Activated CD4-positive, alpha-beta T cell treated with anti-CD3 and anti-CD28 coated beads for 48 hours (primary cell): ENCODE measurements around the gene MYO18B.
A peak's percentile ranks its signal among the peaks of the same experiment; 100 is the strongest.
"Not testable (repeated sequence)": the region's sequence is repeated elsewhere in the genome, so short reads cannot be mapped to it uniquely, and the experiment has no call there.

Experiments used
- DNase-seq: peaks from one replicate; pipeline ENCODE4 v3.0.0-alpha.2; 2020

MYO18B gene

GRCh38 chr22:25741692-25742626, at the start of gene MYO18B:
Gene MYO18B (plus strand): TSS chr22:25742188. CDS start chr22:25761093, 18,905 bp downstream.
- no peak for DNase-seq

GRCh38 chr22:25692397-25693267, 49.4 kb upstream of the MYO18B start:
- no peak for DNase-seq

GRCh38 chr22:25693268-25693565, 48.8 kb upstream of the MYO18B start:
- no peak for DNase-seq

DNA sequence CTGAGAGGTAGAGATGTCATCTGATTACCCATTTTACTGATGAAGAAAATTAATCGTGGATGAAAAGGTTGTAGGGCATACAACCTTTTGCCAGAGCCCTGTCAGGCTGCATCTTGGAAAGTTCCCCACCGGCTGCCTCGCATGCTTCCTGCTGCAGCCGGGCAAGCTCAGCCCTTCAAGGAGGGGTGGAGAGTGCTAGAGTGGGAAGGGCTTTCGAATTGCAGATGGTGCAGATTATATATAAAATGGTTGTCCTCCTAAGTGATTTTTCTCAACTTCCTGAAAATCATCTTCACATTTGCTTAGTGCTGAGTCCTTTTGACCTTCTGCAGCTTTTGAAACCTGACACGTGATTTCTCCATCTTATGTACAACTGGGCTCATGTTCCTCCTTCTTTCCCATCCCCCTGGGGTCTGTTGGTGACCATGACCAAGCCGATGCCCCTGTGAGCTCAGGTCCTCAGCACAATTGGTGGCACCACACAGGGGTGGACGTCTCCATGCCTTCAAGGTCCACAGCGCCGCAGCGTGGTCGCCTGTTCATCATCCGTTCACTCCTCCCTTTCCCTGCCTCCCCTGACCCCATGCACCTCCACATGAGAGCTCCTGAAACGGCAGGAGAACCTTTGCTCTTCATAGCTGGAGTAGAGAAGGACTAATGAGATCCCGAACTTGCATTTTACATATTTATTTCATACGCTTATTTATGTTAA, 47.6 kb upstream of the MYO18B start:
- DNase-seq: no peak

DNA sequence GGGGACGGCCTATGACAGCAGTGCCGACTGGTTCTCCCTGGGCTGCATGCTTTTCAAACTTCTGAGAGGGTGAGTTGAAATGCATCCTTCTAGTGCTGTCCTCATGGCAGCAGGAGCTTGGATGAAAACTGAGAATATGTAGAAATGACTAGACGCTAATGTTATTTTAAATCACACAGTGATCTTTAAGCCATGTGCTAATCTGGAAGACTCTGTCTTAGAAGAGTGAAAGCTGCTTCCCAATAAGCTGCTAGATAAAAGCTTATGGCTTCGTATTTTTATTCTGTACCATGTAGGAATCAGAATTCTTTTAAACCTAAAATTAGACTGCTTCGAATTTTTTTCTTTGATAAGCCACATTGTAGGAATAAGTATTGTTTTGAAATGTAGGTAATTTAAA, 46.8 kb upstream of the MYO18B start:
- DNase-seq: no peak

- no peak for DNase-seq
Observed at GRCh38 chr22:25696763-25697162, 45.2 kb upstream of the MYO18B start.

DNA sequence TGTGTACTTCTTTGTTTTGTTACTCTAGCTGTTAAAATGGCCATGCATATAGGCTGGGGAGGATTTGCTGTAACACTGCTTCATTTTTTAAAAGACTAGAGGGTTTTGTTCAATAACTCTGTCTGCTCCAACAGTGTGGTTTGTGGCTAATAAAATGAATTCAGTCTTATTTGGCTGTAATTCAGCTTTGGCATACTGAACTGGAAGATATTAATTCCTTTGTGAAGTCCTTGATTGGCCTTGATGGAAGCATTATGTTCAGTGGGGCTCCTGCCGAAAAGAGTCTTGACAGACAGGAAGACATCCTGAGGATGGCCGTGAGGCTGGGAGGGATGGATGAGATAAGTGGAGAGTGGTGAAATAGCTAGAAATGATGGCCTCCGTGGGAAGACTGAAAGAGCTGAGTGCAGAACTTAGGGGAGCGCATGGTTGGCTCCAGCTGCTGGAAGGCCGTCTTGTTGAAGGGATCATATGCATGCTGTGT, 44.8 kb upstream of the MYO18B start:
- DNase-seq: no peak

- no peak for DNase-seq
Observed at GRCh38 chr22:25697978-25698377, 44.0 kb upstream of the MYO18B start.

- no peak for DNase-seq
Observed at GRCh38 chr22:25698461-25698860, 43.5 kb upstream of the MYO18B start.

DNA sequence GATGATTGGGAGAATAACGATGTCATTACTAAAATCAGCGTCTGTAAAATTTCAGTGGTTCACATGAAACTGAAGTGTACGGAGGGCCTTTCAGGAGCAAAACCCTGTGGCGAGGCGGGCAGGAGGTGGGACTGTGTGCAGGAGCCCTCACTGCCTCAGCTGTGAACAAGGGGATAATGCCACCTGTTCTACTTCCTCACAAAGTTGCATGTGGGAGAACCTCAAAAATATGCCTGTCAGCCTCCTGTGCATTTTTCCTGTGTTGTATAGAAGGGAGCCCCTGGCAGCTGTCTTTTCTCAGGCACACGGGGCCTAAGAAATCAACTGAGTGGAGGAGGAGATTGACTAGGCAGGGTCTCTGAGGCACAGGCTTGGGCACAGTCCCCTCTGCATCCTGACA, 43.0 kb upstream of the MYO18B start:
- DNase-seq: no peak

GRCh38 chr22:25701056-25701780, 40.8 kb upstream of the MYO18B start:
- DNase-seq: no peak

DNA sequence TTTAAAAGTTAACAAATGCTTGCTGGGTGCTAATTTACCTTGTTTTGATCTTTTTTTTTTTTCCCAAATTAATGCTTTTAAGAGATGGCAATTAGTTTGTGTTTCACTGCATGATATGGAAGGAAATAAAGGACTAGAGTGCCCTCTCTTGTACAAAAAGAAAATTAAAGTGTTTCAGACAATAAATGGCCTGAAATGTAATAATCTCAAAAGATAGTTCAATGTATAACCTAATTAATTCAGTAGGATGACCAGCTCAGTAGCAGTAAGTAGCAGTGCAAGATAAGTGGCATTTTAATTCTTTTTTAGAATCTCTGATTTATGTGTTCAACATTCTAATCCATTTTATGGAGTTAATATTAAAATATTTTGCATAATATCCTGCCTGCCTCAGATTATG, 39.9 kb upstream of the MYO18B start:
- no peak for DNase-seq

GRCh38 chr22:25702571-25703167, 39.3 kb upstream of the MYO18B start:
- peak; percentile 28 for DNase-seq

- DNase-seq: no peak
Observed at GRCh38 chr22:25704701-25705100, 37.3 kb upstream of the MYO18B start.

- DNase-seq: no peak
Observed at GRCh38 chr22:25706197-25706596, 35.8 kb upstream of the MYO18B start.

GRCh38 chr22:25708430-25708829, 33.6 kb upstream of the MYO18B start:
- DNase-seq: not testable (repeated sequence)

- DNase-seq: peak; percentile 55
Observed at GRCh38 chr22:25709758-25710157, 32.2 kb upstream of the MYO18B start.

DNA sequence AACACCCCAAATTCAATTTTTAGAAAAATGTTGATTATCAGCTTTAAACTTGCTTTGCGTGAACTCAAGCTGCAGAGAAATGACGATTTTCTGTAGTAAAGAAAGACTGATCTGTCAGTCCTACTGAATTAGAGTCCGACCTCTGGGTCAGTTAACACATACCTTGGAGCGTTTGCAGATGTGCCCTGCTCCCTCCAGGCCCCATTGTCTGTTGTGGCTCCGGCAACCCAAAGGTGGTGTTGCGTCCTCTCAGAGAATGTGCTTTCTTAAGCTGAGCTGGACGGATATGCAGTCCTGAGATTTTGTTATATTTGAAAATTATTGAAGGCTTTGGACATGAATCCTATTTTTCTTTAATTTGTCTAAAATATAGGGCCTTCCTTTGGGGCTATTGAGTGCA, 31.5 kb upstream of the MYO18B start:
- no peak for DNase-seq

- no peak for DNase-seq
Observed at GRCh38 chr22:25711491-25711890, 30.5 kb upstream of the MYO18B start.

GRCh38 chr22:25712661-25713400, 29.2 kb upstream of the MYO18B start:
- DNase-seq: no peak

DNA sequence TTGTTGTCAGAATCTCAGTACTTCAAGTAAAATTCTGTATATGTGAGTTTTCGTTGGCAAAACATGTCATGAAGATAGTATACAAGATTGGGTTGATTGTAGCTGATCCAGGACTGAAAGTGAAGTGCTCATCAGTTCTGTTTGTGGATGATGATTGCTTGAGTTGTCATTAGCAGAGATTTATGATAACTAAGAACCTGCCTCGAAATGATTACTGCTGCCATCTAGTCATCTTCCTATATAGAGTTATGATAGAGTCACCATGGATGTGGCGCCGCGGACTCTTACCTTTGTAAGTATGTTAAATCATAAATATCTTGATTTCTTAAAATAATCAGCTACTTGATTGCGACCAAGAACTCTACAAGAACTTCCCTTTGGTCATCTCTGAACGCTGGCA, 27.9 kb upstream of the MYO18B start:
- DNase-seq: no peak
